HG03354 (cell line): ENCODE results near the gene SART1.

Experiments used
- ATAC-seq: cut with Tn5 transposase; IDR thresholded peaks from one replicate; pipeline ENCODE4 v1.9.1; 2021; ENCODE audit warnings: mild to moderate bottlenecking; ENCODE audit not compliant: unreplicated experiment, poor library complexity, severe bottlenecking

The SART1 gene, protein sequence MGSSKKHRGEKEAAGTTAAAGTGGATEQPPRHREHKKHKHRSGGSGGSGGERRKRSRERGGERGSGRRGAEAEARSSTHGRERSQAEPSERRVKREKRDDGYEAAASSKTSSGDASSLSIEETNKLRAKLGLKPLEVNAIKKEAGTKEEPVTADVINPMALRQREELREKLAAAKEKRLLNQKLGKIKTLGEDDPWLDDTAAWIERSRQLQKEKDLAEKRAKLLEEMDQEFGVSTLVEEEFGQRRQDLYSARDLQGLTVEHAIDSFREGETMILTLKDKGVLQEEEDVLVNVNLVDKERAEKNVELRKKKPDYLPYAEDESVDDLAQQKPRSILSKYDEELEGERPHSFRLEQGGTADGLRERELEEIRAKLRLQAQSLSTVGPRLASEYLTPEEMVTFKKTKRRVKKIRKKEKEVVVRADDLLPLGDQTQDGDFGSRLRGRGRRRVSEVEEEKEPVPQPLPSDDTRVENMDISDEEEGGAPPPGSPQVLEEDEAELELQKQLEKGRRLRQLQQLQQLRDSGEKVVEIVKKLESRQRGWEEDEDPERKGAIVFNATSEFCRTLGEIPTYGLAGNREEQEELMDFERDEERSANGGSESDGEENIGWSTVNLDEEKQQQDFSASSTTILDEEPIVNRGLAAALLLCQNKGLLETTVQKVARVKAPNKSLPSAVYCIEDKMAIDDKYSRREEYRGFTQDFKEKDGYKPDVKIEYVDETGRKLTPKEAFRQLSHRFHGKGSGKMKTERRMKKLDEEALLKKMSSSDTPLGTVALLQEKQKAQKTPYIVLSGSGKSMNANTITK

DNA sequence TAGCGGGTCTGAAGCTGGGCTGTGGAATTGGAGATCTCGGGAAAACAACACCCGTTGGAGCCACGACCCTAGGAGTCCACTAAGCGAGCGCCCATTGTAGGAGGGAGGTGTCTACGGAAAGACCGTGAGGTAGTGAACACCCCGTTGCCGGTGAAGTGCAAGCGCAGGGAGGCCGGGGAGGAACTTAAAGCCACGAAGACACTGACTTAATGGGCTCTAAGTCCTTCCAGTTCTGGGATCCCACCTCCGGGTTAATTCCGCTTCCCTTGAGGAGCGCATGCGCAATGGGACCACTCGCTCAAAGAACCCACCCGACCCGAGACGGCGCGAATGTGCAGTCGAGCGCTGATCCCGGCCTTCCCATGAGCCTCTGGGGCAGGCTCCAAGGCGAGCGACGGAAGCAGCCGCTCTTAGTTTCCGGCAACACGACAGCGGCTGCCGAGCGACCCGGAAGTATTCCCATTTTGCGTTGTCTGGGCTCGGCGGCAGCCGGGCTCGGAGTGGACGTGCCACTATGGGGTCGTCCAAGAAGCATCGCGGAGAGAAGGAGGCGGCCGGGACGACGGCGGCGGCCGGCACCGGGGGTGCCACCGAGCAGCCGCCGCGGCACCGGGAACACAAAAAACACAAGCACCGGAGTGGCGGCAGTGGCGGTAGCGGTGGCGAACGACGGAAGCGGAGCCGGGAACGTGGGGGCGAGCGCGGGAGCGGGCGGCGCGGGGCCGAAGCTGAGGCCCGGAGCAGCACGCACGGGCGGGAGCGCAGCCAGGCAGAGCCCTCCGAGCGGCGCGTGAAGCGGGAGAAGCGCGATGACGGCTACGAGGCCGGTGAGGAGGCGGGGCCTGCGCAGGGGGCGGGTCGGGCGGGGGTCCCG lies at the start of gene SART1:
TSS of gene SART1 (plus strand) at position 468 of the 874 bp plus-strand sequence. CDS start at position 515, 47 bp downstream.
- peak; percentile 84 for ATAC-seq

DNA sequence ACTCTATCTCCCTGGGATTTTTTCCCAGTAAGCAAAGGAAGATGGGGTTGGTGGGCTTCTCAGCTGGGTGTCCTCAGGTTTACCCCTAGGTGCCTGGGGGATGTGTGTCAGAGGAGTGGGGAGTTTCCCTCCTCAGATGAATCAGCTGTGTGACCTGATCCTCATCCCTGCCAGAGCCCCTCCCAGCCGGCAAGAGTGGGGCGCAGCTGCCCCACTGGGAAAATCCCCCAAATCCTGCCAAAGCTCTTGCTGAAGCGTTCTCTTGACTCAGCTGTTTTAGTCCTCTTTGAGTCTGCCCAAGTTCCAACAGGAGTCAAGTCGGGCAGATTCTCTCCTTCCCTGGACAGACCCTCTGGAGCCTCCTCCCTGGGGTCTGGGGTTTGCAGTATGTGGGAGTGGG lies 48.7 kb upstream of the SART1 start:
- no peak for ATAC-seq

DNA sequence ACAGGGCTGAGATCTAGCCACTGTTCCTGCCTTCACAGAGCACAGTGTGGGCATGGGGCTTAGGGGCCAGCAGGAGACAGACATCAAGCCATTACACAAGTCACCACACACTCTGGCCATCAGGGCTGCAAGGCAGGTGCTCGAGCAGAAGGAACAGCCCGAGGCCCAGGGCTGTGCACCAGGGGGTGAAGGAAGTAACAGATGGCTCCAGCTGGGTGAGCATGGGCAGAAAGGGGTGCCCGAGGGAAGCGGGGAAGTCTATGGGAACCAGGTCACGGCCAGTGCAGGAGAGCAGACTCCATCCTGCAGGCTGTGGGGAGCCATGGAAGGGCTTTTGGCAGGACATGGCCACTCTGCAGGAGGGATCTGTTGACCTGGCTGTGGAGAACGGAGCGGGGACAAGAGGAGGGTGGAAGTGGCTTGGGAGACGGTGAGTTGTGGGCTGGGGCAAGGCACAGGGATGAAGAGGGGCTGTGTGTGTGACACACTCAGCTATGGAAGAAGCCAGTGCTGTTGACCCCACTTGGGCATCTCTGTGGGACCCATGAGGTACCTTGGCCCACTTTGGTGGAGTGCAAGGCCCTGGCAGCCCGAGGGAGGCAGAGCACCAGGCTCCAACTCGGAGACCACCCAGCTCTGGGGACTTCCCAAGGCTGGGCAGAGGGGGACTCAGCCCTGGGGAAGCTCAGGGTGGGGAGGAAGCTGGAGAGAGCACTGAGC lies 46.3 kb upstream of the SART1 start:
- no peak for ATAC-seq

DNA sequence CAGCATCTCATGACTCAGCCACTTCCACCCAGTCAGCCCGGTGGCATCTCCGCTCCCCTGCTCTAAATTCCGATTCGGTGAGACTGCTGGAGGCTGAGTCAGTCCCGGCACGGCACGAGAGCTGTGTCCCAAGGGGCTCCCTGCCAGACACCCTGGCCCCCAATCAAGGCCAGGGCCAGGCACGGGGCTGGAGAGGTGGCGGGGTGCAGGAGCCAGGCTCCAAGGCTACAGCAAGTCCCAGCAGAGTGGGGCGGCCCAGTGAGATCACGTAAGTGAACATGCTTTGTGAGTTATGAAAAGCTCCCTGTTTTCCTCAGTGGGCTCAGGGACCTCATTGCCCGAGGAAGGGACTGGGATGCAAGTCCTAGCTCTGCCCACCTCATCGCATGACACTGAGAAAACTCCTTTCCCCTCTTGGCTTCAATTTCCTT lies 45.7 kb upstream of the SART1 start:
- no peak for ATAC-seq

DNA sequence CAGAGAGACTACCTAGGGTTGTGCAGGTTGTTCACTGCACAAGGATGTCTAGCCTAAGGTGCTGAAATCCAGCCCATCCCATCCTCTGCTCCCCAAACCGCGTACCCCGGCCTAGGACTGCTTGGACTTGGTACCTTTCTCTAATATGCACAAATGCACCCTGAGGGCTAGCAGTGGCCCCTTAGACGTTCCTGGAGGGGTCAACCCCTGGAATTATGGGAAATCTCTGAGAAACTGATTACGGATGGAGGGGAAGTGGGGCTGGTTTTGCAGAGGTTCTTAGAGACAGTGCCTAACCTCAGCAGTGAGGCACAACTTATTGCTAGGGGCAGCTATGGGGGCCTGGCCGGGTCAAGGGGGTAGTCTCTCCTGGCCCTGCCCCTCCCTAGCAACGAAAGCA lies 45.1 kb upstream of the SART1 start:
- ATAC-seq, result no peak

DNA sequence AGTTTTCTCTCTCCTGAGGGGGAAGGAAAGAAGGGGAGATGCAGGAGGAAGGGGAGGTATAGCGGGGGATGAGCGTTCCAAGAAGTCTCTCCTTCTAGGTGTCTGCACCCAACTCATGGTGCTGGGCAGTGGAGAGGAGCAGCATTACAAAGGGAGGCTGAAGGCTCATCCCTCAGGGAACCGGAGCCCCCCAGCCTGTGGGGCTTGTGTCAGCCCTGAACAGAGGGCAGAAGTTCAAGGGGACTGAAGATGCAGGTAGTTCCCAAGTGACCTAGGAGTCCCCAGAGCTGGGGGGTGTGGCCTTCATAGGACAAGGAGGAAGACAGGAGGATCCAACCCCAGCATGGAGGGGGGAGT lies 44.5 kb upstream of the SART1 start:
- no peak for ATAC-seq

DNA sequence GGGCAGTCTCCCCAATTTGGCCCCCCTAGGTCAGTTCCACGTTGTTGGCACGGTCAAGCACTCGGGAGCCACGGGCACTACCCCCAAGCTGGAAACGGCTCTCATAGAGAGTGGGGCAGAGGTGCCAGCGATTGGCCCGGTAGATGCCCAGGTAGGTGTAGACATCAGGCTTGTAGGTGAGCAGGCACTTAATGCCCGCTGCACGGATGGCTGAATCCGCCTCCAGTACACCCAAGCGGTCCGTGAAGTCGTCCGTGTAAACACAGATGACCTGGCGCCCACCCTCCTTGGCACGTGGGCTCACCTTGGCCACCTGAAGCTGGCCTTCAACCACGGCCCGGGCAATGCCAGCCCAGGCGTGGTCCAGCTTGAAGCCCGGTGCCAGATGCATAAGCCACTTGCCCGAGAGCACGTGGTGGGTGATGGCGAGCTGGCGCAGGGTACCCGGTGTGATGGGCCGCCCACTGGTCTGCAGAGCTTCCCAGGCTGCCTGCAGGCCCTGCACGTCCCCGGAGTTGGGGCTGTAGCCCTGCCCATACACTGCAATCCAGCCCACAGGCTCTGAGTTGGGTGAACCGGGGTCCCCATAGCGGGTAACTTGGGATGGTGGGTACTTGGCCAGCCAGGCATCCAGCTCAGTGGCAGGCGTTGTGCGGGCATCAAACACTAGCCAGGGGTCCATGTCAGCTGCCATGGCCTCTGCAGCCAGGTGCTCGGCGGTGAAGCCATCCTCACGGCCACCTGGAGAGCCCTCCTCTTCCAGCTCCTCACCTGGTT lies 43.9 kb upstream of the SART1 start:
- ATAC-seq, result no peak

DNA sequence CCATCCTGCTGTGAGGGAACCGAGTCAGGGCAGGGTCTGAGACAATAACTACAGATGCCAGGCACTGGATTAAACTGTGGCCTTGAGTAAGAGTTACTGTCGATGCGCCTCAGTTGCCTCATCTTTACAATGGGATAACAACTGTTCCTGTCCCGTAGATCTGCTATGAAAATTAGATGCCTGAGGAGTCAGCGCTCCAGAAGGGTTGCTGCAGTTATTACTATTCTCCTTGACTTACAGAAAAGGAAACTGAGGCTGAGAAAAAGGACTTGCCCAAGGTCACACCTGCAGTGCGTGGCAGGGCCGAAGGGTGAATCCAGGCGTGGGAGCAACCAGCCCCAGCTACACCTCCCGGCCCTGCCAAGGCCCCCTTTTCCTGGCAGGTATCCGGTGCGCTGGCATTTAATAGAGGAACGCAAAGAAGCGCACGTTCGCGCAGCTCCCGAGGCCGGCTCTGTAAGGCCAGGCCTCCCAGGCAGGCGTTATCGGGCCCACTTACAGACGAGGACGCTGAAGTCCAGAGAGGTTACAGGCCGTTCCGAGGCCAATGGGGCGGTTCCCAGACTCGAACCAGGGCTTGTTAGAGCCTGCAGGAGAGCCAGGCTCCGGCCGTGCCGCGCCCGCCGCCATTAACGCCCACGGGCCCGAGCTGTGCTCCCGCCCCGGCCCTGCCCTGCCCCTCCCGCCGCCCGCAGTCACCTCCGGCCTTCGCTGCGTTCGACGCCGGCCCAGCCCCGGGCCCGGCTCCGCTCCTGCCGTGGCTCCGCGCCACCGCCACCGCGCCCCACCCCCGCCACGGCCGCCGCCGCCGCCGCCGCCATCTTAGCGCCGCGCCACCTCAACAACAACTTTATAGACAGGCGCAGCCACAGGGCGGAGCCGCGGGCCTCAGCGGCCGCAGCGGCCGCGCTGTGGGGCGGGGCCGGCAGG lies 43.1 kb upstream of the SART1 start, which contains the start of gene C11orf68:
TSS of gene C11orf68 (minus strand) at position 852 of the 930 bp plus-strand sequence. CDS start at position 821, 31 bp downstream.
- peak; percentile 55 for ATAC-seq

DNA sequence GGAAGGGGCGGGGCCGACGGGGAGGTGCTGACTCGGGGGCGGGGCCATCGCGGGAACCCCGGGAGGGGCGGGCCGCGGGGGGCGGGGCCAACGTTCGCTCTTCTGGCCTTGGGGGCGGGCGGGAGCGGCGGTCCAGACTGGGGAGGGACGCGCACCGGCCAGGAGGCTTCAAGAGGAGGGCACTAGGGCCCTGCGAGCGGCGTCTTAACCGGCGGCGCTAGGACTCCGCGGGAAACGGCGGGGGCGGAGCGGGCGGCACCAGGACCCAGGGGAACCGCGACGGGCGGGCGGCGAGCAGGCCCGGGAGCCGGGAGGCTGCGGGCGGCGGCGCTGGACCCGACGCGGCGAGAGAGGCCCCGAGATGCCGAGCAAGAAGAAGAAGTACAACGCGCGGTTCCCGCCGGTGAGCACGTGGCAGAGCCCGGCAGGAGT lies 42.4 kb upstream of the SART1 start, which contains the start of gene DRAP1:
TSS of gene DRAP1 (plus strand) at position 286 of the 432 bp plus-strand sequence. CDS start at position 362, 76 bp downstream.
- ATAC-seq, result peak; percentile 89

DNA sequence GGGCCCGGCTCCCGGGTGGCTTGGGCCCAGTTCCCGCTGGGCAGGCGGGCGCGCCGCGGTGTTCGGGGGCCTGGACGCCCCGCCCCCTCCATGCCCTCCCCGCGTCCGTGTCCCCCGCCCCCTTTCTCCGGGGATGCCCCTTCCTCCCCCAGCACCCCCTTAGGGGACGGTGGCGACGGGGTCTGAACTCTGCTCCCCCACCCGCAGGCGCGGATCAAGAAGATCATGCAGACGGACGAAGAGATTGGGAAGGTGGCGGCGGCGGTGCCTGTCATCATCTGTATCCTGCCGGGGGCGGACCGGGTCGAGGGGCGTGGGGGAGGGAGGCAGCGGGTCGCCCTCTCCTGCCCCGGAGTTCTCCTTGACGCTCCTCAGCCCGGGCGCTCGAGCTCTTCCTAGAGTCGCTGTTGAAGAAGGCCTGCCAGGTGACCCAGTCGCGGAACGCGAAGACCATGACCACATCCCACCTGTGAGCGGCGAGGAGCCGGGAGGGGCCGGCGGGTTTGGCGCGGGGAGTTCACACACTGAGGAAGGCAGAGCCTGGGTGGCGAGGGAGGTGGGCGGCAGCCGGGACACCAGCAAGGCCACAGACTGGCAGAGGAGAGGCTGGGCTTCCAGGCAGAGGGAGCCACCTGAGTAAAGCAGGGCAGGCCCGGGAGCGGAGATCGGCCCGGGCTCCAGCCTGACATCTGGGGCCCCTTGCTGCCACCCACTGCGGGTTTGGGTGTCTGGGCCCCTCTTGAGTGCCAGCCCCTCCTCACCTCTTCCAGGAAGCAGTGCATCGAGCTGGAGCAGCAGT lies 41.8 kb upstream of the SART1 start:
- peak; percentile 46 for ATAC-seq

DNA sequence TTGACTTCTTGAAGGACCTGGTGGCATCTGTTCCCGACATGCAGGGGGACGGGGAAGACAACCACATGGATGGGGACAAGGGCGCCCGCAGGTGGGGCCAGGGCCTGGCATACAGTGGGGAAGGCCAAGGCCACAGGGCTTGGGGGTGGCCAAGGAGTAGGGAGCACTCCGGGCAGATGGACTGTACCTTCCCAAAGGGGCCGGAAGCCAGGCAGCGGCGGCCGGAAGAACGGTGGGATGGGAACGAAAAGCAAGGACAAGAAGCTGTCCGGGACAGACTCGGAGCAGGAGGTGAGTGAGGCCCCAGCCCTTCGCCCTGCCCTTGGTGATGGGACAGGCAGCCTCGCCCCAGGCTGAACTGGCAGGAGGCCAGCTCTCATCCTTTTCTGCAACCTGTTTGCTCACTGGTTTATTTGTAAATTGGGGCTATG lies 41.1 kb upstream of the SART1 start:
- ATAC-seq, result no peak

DNA sequence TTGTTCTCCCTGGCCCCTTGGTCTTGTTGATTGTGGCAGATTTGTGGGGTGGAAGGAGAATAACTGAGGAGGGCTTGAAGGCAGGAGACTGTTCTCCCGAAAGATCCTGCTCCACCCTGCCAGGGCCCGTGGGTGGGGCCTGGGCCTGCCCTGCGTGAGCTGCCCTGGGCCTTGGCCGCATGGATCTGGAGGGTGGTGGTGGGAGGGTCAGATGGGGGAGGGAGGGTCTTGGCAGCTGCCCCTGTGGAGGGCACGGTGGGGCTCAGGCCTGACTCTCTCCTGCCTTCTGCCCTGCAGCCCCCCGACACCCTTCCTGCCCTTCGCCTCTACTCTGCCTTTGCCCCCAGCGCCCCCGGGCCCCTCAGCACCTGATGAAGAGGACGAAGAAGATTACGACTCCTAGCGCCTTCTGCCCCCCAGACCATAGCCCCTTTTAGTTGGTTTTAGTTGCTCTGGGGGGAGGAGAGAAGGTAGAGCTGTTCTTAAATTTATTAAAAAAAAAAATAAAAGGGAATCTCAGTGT lies 40.4 kb upstream of the SART1 start:
- ATAC-seq, result no peak

DNA sequence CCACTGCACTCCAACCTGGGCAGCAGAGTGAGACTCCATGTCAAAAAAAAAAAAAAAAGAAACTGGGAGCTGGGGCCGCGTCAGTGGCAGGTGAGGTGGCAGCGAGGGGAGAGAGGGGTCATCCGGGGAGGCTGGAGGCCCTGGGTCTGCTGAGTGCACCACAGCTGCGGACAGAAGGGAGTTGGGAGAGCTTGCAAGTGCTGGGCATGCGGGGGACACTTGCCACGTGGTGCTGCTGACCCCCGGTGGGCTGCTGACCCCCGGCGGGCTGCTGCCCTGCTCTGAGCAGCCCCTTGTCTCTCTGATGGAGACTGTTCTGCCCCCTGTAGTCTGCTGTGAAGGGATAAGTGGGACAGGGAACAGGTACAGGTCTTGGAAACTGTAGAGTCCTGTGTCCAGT lies 39.7 kb upstream of the SART1 start:
- no peak for ATAC-seq

DNA sequence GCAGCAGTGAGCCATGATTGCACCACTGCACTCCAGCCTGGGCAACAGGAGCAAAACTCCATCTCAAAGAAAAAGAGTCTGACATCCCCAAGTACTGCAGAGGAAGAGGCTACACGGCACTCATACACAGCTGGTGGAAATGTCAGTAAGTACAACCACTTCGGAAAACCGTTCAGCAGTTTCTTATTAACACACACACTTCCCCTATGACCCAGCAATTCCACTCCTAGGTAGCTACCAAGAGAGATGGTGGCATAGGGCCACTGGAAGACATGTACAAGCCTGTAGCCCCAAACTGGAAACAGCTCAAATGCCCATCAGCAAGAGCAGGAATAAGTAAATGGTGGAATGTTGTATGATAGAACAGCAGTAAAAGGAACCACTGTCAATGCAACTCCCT lies 39.0 kb upstream of the SART1 start:
- no peak for ATAC-seq

DNA sequence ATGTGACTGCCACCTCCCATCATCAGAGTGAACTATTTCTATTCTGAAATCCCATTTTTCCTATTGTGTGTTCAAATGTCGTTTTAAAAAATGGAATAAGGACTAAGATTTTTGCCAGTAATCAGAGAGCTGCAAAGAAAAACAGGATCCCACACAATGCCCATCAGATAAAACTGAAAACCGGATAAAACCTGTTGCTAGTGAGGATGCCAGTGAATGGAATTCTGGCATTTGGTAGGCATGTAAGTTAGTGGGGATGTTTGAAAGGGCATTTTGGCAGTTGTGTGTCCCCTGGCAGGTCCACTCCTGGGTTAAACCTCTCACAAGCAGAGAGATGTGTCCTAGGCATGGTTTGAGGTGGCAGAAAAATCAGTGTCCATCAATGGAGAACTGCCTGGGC lies 36.1 kb upstream of the SART1 start:
- no peak for ATAC-seq

DNA sequence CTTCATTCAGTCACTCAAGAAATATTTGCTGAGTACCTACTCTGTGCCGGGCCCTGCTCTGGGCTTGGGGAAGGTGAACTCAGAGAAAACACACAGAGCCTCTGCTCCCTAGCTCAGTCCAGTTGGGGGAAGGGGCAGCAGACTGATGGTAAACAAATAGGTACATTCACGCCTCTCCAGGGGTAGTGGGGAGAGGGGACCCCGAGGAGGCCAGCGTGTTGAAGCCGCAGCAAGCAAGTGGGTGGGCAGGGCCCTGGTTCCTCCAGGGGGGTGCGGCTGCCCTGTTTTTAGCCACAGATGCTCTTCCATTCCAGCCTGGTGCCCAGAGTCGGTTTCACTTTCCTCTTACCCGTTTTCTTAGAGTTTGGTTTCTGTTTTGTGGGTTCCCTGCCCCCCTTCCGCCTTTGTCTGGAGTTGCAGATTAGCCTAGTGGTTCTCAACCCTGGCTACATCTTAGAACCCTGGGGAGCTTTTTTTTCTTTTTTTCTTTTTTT lies 33.6 kb upstream of the SART1 start:
- peak; percentile 75 for ATAC-seq
